Esophagus squamous epithelium (tissue), 5 donors: ENCODE results near the gene MSH2. TPM values are rescaled to one million over a fixed set of nuclear protein-coding genes. Genes with fewer than 3 reads are reported as not detected.

Experiments used
- DNase-seq: peaks from one replicate; lab custom pipeline; 2025; lab: John Stamatoyannopoulos, UW
- H3K27ac ChIP-seq, 4 donors: fragments of 200-600 bp; sonication (generic); one replicate each; pipeline ENCODE4 v1.5.1; 2016 to 2019; ENCODE audit warnings: mild to moderate bottlenecking in 1 of 4
- H3K27me3 ChIP-seq, 4 donors: fragments of 200-600 bp; sonication (generic); 1 replicate in 3 of 4; 2 replicates in 1 of 4; pipeline versions ENCODE4 v1.5.1 to v1.6.0; 2017 to 2021; ENCODE audit warnings: antibody characterized with exemption in 1 of 4
- H3K36me3 ChIP-seq, 3 donors: fragments of 200-600 bp; sonication (generic); one replicate each; pipeline ENCODE4 v1.5.1; 2016 to 2019
- H3K4me1 ChIP-seq, 3 donors: fragments of 200-600 bp; sonication (generic); one replicate each; pipeline ENCODE4 v1.5.1; 2017 to 2019
- H3K4me3 ChIP-seq, 4 donors: fragments of 200-600 bp; sonication (generic); 1 replicate in 3 of 4; 2 replicates in 1 of 4; pipeline ENCODE4 v1.5.1; 2016 to 2019; ENCODE audit warnings: mild to moderate bottlenecking in 2 of 4, moderate library complexity in 1 of 4
- H3K9me3 ChIP-seq, 3 donors: fragments of 200-600 bp; sonication (generic); one replicate each; pipeline ENCODE4 v1.5.1; 2016 to 2019
- CTCF ChIP-seq, 6 experiments: fragments of 450-650 bp in 4 of 6; fragments of 200-600 bp in 2 of 6; sonication (generic) in 2 of 6; IDR thresholded peaks; one replicate each; pipeline ENCODE4 v1.5.1; 2016 to 2019; ENCODE audit warnings: antibody characterized with exemption in 6 of 6, mild to moderate bottlenecking in 4 of 6, moderate library complexity in 4 of 6
- POLR2A ChIP-seq, 4 donors: fragments of 450-650 bp; IDR thresholded peaks; one replicate each; pipeline ENCODE4 v1.6.1; 2017; ENCODE audit warnings: antibody characterized with exemption in 4 of 4, mild to moderate bottlenecking in 4 of 4, moderate library complexity in 3 of 4
- whole genome bisulfite sequencing, 2 donors: methylation state at CpG; one replicate each; pipeline ENCODE4 v1.1.5; 2018; 5-methylcytosine and 5-hydroxymethylcytosine counted together
- intact Hi-C: fragments of 100-400 bp; cut with DNase I; formaldehyde crosslinking; loops from one replicate; pipeline ENCODE4 v1.15.0; 2022
- small RNA-seq, 4 donors: library from RNA; depleted of rRNA; stranded (forward); fragments of <200 nt; gene quantifications; one replicate each; pipeline ENCODE3, GENCODE V24; 2016
- total RNA-seq, 4 donors: library from RNA; depleted of rRNA; stranded (reverse); fragments of >200 nt; gene quantifications; one replicate each; pipeline ENCODE4 v1.1.0, GENCODE V29; 2016
- donor health status: DM: yes; HTN: yes; CAD: no.

The MSH2 gene
- total RNA-seq, 4 donors from 2014 or later, result 8.3 to 14.4 (median 12.3) TPM

DNA sequence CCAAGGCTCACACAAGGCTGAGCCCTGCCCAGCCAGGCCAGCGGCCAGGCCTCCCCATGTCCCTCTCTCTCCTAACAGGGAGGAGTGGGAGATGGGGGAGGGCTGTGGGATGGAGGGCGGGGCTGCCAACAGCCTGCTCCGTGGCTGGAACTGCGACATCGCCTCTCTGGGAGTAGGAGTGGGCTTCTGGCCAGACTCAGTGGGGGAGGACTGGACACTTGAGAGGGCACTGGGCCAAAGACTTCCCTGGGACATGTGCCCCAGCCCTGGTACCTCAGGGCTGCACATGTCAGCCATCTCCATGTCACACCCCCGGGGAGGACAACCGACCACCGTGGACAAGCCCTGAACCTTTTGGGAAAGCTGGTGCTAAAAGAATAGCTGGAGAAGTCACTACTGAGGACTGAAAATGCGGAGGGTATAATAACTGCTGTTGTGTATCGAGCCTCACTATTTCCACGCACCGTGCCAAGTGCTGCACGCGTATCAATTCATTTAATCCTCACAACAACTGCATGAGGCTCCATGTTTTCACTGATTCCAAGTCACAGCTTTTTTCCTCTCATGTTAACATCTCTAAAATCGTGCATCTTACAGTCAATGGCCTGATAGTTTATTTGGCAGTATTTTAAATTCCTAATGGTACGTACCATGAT, 127.3 kb downstream of the MSH2 start:
- intact Hi-C loops, result no loop called here
- DNase-seq, result no peak
- H3K27ac ChIP-seq, result no peak overlapping the region
- WGBS, 2 donors, result 79 to 83% methylated on average over 10 to 11 of the region's 16 CpGs
- no peak overlapping the region for H3K4me3 ChIP-seq
- H3K4me1 ChIP-seq, result peaks cover 0 to 6% (median 0%) of the 10 kb centered on the region in 3 donors
- H3K36me3 ChIP-seq, result no peaks in the 10 kb centered on the region
- H3K27me3 ChIP-seq, result no peaks in the 10 kb centered on the region
- no peaks in the 10 kb centered on the region for H3K9me3 ChIP-seq
- no peak for TF ChIP-seq POLR2A (IDR thresholded peaks at IDR 0.05)
- TF ChIP-seq CTCF (IDR thresholded peaks at IDR 0.05), result no peak

DNA sequence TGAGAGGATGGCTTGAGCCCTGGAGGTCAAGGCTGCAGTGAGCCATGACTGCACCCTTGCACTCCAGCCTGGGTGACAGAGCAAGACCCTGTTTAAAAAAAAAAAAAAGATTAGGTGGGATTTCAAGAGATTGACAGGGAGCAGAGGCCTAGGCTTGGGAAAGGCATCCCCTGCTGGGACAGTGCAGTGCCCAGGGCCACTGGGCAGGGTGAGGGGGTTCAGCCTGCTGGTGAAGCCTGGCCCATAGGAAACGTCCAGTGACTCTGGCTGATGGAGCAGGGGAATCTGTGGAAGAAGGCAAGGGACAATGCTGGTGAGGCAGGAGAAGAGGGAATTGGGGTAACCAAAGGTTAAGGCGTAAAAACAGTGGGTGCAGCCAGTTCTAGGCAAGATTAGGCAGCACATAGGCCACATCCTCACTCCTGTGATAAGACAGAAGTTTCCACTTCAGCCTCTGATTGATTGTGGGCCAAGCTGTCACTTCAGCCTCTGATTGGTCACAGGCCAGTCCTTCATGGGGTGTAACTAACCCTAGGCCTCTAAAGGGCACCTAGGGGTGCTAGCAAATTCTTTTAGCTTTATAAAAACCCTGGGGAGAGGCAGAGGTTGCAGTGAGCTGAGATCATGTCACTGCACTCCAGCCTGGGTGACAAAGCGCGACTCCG, 128.6 kb downstream of the MSH2 start:
- Histone ChIP-seq H3K9me3 (no peaks in the 10 kb centered on the region), H3K36me3 (no peaks in the 10 kb centered on the region), H3K4me3 (no peak overlapping the region), H3K27ac (no peak overlapping the region), H3K27me3 (no peaks in the 10 kb centered on the region), H3K4me1 (peaks cover 0 to 6% (median 0%) of the 10 kb centered on the region in 3 donors)
- no peak for DNase-seq
- intact Hi-C loops, result no loop called here
- no peak for TF ChIP-seq POLR2A (IDR thresholded peaks at IDR 0.05)
- no peak for TF ChIP-seq CTCF (IDR thresholded peaks at IDR 0.05)
- 82 to 96% methylated on average over 5 of the region's 5 CpGs for WGBS, 2 donors

Small RNA genes lying within 50 kb of the gene (small RNA-seq; reads per million reads assigned to genes)
- gene MIR559 (0 reads per million in 4 donors), gene RF00017 (0 reads per million in 4 donors), gene RN7SKP119 (0 reads per million in 4 donors)

Other genes starting within 250 kb of the MSH2 start
- gene STPG4, start 247.8 kb upstream of the MSH2 start, total RNA-seq, result not detected
- 100 to 1,000 TPM; 143 to 454 (median 312) TPM for gene CALM2, start 226.6 kb upstream of the MSH2 start, total RNA-seq
- 10 to 100 TPM in 2 of 4 donors, 1 to 10 TPM in 2; 5.7 to 16.0 (median 10.2) TPM for gene EPCAM, start 33.8 kb upstream of the MSH2 start, total RNA-seq
- gene KCNK12, start 167.8 kb downstream of the MSH2 start, total RNA-seq, result under 1 TPM in 2 of 4 donors, not detected in 2; 0.04 to 0.34 TPM